ENCODE data around the gene DNAJC21. TPM values are rescaled to one million over a fixed set of nuclear protein-coding genes. Genes with fewer than 3 reads are reported as not detected.

DNAJC21 gene
- total and polyA plus RNA-seq, 4 donors, result 8.8 to 21.0 (median 11.8) TPM

GRCh38 chr5:34881246-34881645, 48.1 kb upstream of the DNAJC21 start:
- no peaks in the 10 kb centered on the region for H3K27me3 ChIP-seq (ENCODE audit: control insufficient read depth in 4 of 4, insufficient read depth in 4 of 4, low read length in 3 of 4)
- H3K9me3 ChIP-seq (ENCODE audit: control insufficient read depth in 4 of 4, low read length in 3 of 4), result no peaks in the 10 kb centered on the region
- H3K27ac ChIP-seq (ENCODE audit: low read depth in 1 of 2, low read length in 2 of 2), result no peak overlapping the region
- H3K9ac ChIP-seq (ENCODE audit: low read depth in 1 of 2, low read length in 2 of 2), result no peak overlapping the region
- no peaks in the 10 kb centered on the region for H3K4me1 ChIP-seq (ENCODE audit: control insufficient read depth in 4 of 4, insufficient read depth in 4 of 4, low read length in 3 of 4)
- H3K4me3 ChIP-seq (ENCODE audit: low read depth in 1 of 3, low read length in 3 of 3), result no peak overlapping the region
- no peaks in the 10 kb centered on the region for H3K36me3 ChIP-seq (ENCODE audit: control insufficient read depth in 4 of 4, insufficient read depth in 3 of 4, low read depth in 1 of 4, low read length in 3 of 4)
- TF ChIP-seq ATF3 (IDR thresholded peaks at IDR 0.05), result no peak
- TF ChIP-seq RAD21 (IDR thresholded peaks at IDR 0.05), result no peak
- no peak for TF ChIP-seq FOXA2 (IDR thresholded peaks at IDR 0.05)
- no peak for TF ChIP-seq FOXA1 (IDR thresholded peaks at IDR 0.05)
- no peak for DNase-seq (ENCODE audit: low spot score)

GRCh38 chr5:34886392-34887119, 42.8 kb upstream of the DNAJC21 start:
- 92% methylated on average over 3 of the region's 3 CpGs for WGBS
- Histone ChIP-seq H3K27me3 (ENCODE audit: control insufficient read depth in 4 of 4, insufficient read depth in 4 of 4, low read length in 3 of 4) (no peaks in the 10 kb centered on the region), H3K4me1 (ENCODE audit: control insufficient read depth in 4 of 4, insufficient read depth in 4 of 4, low read length in 3 of 4) (no peaks in the 10 kb centered on the region), H3K9me3 (ENCODE audit: control insufficient read depth in 4 of 4, low read length in 3 of 4) (no peaks in the 10 kb centered on the region), H3K27ac (ENCODE audit: low read depth in 1 of 2, low read length in 2 of 2) (no peak overlapping the region), H3K9ac (ENCODE audit: low read depth in 1 of 2, low read length in 2 of 2) (no peak overlapping the region), H3K36me3 (ENCODE audit: control insufficient read depth in 4 of 4, insufficient read depth in 3 of 4, low read depth in 1 of 4, low read length in 3 of 4) (no peaks in the 10 kb centered on the region), H3K4me3 (ENCODE audit: low read depth in 1 of 3, low read length in 3 of 3) (no peak overlapping the region)
- TF ChIP-seq MAX (IDR thresholded peaks at IDR 0.05) (no peak), ZBTB33 (IDR thresholded peaks at IDR 0.05) (no peak), REST (IDR thresholded peaks at IDR 0.05) (no peak), FOXA2 (IDR thresholded peaks at IDR 0.05) (no peak), RAD21 (IDR thresholded peaks at IDR 0.05) (no peak), EGR1 (IDR thresholded peaks at IDR 0.05; ENCODE audit: low read depth in 2 of 2) (no peak), YY1 (IDR thresholded peaks at IDR 0.05) (no peak), FOXA1 (IDR thresholded peaks at IDR 0.05) (no peak)
- DNase-seq (ENCODE audit: low spot score), result no peak

GRCh38 chr5:34889394-34889793, 40.0 kb upstream of the DNAJC21 start:
- 89% methylated on average over 1 of the region's 1 CpG for WGBS
- TF ChIP-seq GABPA (IDR thresholded peaks at IDR 0.05 in 1 of 2, conservative IDR thresholded peaks at IDR 0.05 in 1 of 2), result no peak
- H3K4me3 ChIP-seq (ENCODE audit: low read depth in 1 of 3, low read length in 3 of 3), result no peak overlapping the region
- H3K9ac ChIP-seq (ENCODE audit: low read depth in 1 of 2, low read length in 2 of 2), result no peak overlapping the region
- no peaks in the 10 kb centered on the region for H3K9me3 ChIP-seq (ENCODE audit: control insufficient read depth in 4 of 4, low read length in 3 of 4)
- no peak for DNase-seq (ENCODE audit: low spot score)
- H3K36me3 ChIP-seq (ENCODE audit: control insufficient read depth in 4 of 4, insufficient read depth in 3 of 4, low read depth in 1 of 4, low read length in 3 of 4), result no peaks in the 10 kb centered on the region
- H3K27me3 ChIP-seq (ENCODE audit: control insufficient read depth in 4 of 4, insufficient read depth in 4 of 4, low read length in 3 of 4), result no peaks in the 10 kb centered on the region
- H3K27ac ChIP-seq (ENCODE audit: low read depth in 1 of 2, low read length in 2 of 2), result no peak overlapping the region
- no peaks in the 10 kb centered on the region for H3K4me1 ChIP-seq (ENCODE audit: control insufficient read depth in 4 of 4, insufficient read depth in 4 of 4, low read length in 3 of 4)
